DOHH2 (cell line): ENCODE data around the gene MSRB3.

Experiments used
- H3F3A ChIP-seq: fragments of 200-600 bp; sonication (generic), shearing (Covaris generic); 2 replicates; pipeline ENCODE4 v1.6.0; 2016; ENCODE audit warnings: antibody characterized with exemption, mild to moderate bottlenecking; ENCODE audit not compliant: control insufficient read depth, insufficient read depth
- H3K27ac ChIP-seq: fragments of 200-600 bp; sonication (generic); 2 replicates; pipeline ENCODE4 v1.5.1; 2014; ENCODE audit warnings: low read depth, mild to moderate bottlenecking, low read length, moderate library complexity
- H3K27me3 ChIP-seq: fragments of 200-600 bp; sonication (generic); 2 replicates; pipeline ENCODE4 v1.6.1; 2014; ENCODE audit warnings: mild to moderate bottlenecking, low read length, mixed read lengths; ENCODE audit not compliant: control insufficient read depth
- H3K36me3 ChIP-seq: fragments of 200-600 bp; sonication (generic); 2 replicates; pipeline ENCODE4 v1.6.1; 2014; ENCODE audit warnings: mild to moderate bottlenecking, low read length, moderate library complexity, mixed read lengths; ENCODE audit not compliant: control insufficient read depth
- H3K4me1 ChIP-seq: fragments of 200-600 bp; sonication (generic); 2 replicates; pipeline ENCODE4 v1.6.1; 2014; ENCODE audit warnings: mild to moderate bottlenecking, low read length, mixed read lengths; ENCODE audit not compliant: control insufficient read depth
- H3K4me2 ChIP-seq: fragments of 200-600 bp; sonication (generic); 2 replicates; pipeline ENCODE4 v1.6.0; 2014; ENCODE audit warnings: mild to moderate bottlenecking, low read length, moderate library complexity
- H3K4me3 ChIP-seq: fragments of 200-600 bp; sonication (generic); 2 replicates; pipeline ENCODE4 v1.5.1; 2014; ENCODE audit warnings: mild to moderate bottlenecking, low read length, mixed read lengths
- H3K79me2 ChIP-seq: fragments of 200-600 bp; sonication (generic); 2 replicates; pipeline ENCODE4 v1.6.1; 2014; ENCODE audit warnings: mild to moderate bottlenecking, low read length, mixed read lengths; ENCODE audit not compliant: control insufficient read depth
- H3K9me2 ChIP-seq: fragments of 200-600 bp; sonication (generic); replicated peaks from 2 replicates; pipeline ENCODE4 v1.6.1; 2014; ENCODE audit warnings: mild to moderate bottlenecking, low read length, mixed read lengths; ENCODE audit not compliant: control insufficient read depth
- H3K9me3 ChIP-seq: fragments of 200-600 bp; sonication (generic); 2 replicates; pipeline ENCODE4 v1.6.1; 2014; ENCODE audit warnings: antibody characterized with exemption, low read length, mixed read lengths; ENCODE audit not compliant: control insufficient read depth, insufficient read depth
- H4K20me1 ChIP-seq: fragments of 200-600 bp; sonication (generic); 2 replicates; pipeline ENCODE4 v1.6.0; 2014; ENCODE audit warnings: low read depth, mild to moderate bottlenecking, antibody characterized with exemption, low read length, moderate library complexity; ENCODE audit not compliant: control insufficient read depth, insufficient read depth
- CTCF ChIP-seq: fragments of 200-600 bp; sonication (generic); IDR thresholded peaks from one replicate; pipeline ENCODE4 v1.5.1; 2014; ENCODE audit warnings: antibody characterized with exemption, mild to moderate bottlenecking, low read depth, low read length; ENCODE audit not compliant: poor library complexity, severe bottlenecking
- EZH2phosphoT487 ChIP-seq: fragments of 200-600 bp; sonication (generic); IDR thresholded peaks from 2 replicates; pipeline ENCODE4 v1.6.1; 2017; ENCODE audit warnings: borderline replicate concordance, mild to moderate bottlenecking, antibody characterized with exemption, low read length, moderate library complexity, mixed read lengths

The MSRB3 gene

GRCh38 chr12:65237153-65237552, 41.3 kb upstream of the MSRB3 start:
- no peaks in the 10 kb centered on the region for H3K9me3 ChIP-seq
- peaks cover 6% of the 10 kb centered on the region; the same call in 1 of the 2 replicates for H3K79me2 ChIP-seq
- H3K9me2 ChIP-seq = no peaks in the 10 kb centered on the region
- TF ChIP-seq CTCF = no peak
- no peak for TF ChIP-seq EZH2phosphoT487
- no peak overlapping the region for H3K4me2 ChIP-seq
- peaks cover 9% of the 10 kb centered on the region for H3K36me3 ChIP-seq
- no peak overlapping the region for H3K27ac ChIP-seq
- peaks cover 3% of the 10 kb centered on the region; the same call in 1 of the 2 replicates for H4K20me1 ChIP-seq
- H3K27me3 ChIP-seq = no peaks in the 10 kb centered on the region
- H3K4me3 ChIP-seq = no peak overlapping the region
- no peaks in the 10 kb centered on the region for H3F3A ChIP-seq
- H3K4me1 ChIP-seq = peaks cover 1% of the 10 kb centered on the region; the same call in 1 of the 2 replicates

GRCh38 chr12:65238609-65239008, 39.9 kb upstream of the MSRB3 start:
- H3K27ac ChIP-seq = no peak overlapping the region
- no peak overlapping the region for H3K4me2 ChIP-seq
- H3K36me3 ChIP-seq = peaks cover 23% of the 10 kb centered on the region
- no peaks in the 10 kb centered on the region for H4K20me1 ChIP-seq
- H3K9me3 ChIP-seq = no peaks in the 10 kb centered on the region
- H3K79me2 ChIP-seq = no peaks in the 10 kb centered on the region
- no peaks in the 10 kb centered on the region for H3K27me3 ChIP-seq
- TF ChIP-seq CTCF (no peak), EZH2phosphoT487 (no peak)
- H3K4me3 ChIP-seq = no peak overlapping the region
- H3K4me1 ChIP-seq = no peaks in the 10 kb centered on the region
- no peaks in the 10 kb centered on the region for H3F3A ChIP-seq
- H3K9me2 ChIP-seq = no peaks in the 10 kb centered on the region

- H3K79me2 ChIP-seq = no peaks in the 10 kb centered on the region
- H3K9me2 ChIP-seq = no peaks in the 10 kb centered on the region
- no peaks in the 10 kb centered on the region for H3K9me3 ChIP-seq
- H3K27ac ChIP-seq = no peak overlapping the region
- TF ChIP-seq EZH2phosphoT487 = no peak
- TF ChIP-seq CTCF = no peak
- no peaks in the 10 kb centered on the region for H3K27me3 ChIP-seq
- no peaks in the 10 kb centered on the region for H3K4me1 ChIP-seq
- no peaks in the 10 kb centered on the region for H3F3A ChIP-seq
- peaks cover 12% of the 10 kb centered on the region for H3K36me3 ChIP-seq
- H4K20me1 ChIP-seq = no peaks in the 10 kb centered on the region
- no peak overlapping the region for H3K4me3 ChIP-seq
- H3K4me2 ChIP-seq = no peak overlapping the region
Observed at GRCh38 chr12:65248656-65249633, 29.5 kb upstream of the MSRB3 start.
